ENCODE results near the gene PXYLP1. TPM values are rescaled to one million over a fixed set of nuclear protein-coding genes. Genes with fewer than 3 reads are reported as not detected.

PXYLP1 gene
- total RNA-seq, 1 experiment from 2014 or later = 11.3 TPM

GRCh38 chr3:141291559-141292355, 60.1 kb downstream of the PXYLP1 start:
- no peaks in the 10 kb centered on the region for H3K27me3 ChIP-seq (replicated peaks; ENCODE audit: insufficient read depth, low read depth, low read length, poor library complexity)
- ChIA-PET POLR2A (ENCODE audit: low non-redundant PET) (no interaction called here), CTCF (no interaction called here)
- no TSS peak for BruUV-seq (replicated peaks)
- no peaks in the 10 kb centered on the region for H3K4me1 ChIP-seq (ENCODE audit: insufficient read depth, low read length, poor library complexity, severe bottlenecking)
- H3K36me3 ChIP-seq (ENCODE audit: insufficient read depth, low read length, poor library complexity, severe bottlenecking) = no peaks in the 10 kb centered on the region
- H3K9me3 ChIP-seq (ENCODE audit: low read depth, low read length, poor library complexity, severe bottlenecking) = no peaks in the 10 kb centered on the region
- no peak for DNase-seq (ENCODE audit: low spot score)
- TF ChIP-seq EZH2 (IDR thresholded peaks at IDR 0.05; ENCODE audit: borderline replicate concordance, low read depth, low read length, poor library complexity, severe bottlenecking) (no peak), CTCF (conservative IDR thresholded peaks at IDR 0.05; ENCODE audit: low read depth, low read length) (no peak)
- no peak overlapping the region for H3K27ac ChIP-seq (ENCODE audit: low read depth, low read length, poor library complexity, severe bottlenecking)
- intact Hi-C loops (cut with micrococcal nuclease; ENCODE audit: unreplicated experiment) = no loop called here
- H3K4me3 ChIP-seq (ENCODE audit: low read depth, low read length, poor library complexity, severe bottlenecking) = no peak overlapping the region

GRCh38 chr3:141292356-141293058, 60.9 kb downstream of the PXYLP1 start:
- POLR2A ChIA-PET (ENCODE audit: low non-redundant PET) = no interaction called here
- H3K9me3 ChIP-seq (ENCODE audit: low read depth, low read length, poor library complexity, severe bottlenecking) = no peaks in the 10 kb centered on the region
- CTCF ChIA-PET = no interaction called here
- TF ChIP-seq EZH2 (IDR thresholded peaks at IDR 0.05; ENCODE audit: borderline replicate concordance, low read depth, low read length, poor library complexity, severe bottlenecking) = no peak
- no peak for TF ChIP-seq CTCF (conservative IDR thresholded peaks at IDR 0.05; ENCODE audit: low read depth, low read length)
- H3K27me3 ChIP-seq (replicated peaks; ENCODE audit: insufficient read depth, low read depth, low read length, poor library complexity) = no peaks in the 10 kb centered on the region
- H3K4me1 ChIP-seq (ENCODE audit: insufficient read depth, low read length, poor library complexity, severe bottlenecking) = no peaks in the 10 kb centered on the region
- intact Hi-C loops (cut with micrococcal nuclease; ENCODE audit: unreplicated experiment) = no loop called here
- BruUV-seq (replicated peaks) = no TSS peak
- H3K27ac ChIP-seq (ENCODE audit: low read depth, low read length, poor library complexity, severe bottlenecking) = no peak overlapping the region
- H3K4me3 ChIP-seq (ENCODE audit: low read depth, low read length, poor library complexity, severe bottlenecking) = no peak overlapping the region
- H3K36me3 ChIP-seq (ENCODE audit: insufficient read depth, low read length, poor library complexity, severe bottlenecking) = no peaks in the 10 kb centered on the region
- DNase-seq (ENCODE audit: low spot score) = no peak

GRCh38 chr3:141294301-141294700, 62.7 kb downstream of the PXYLP1 start:
- no peak overlapping the region for H3K4me3 ChIP-seq (ENCODE audit: low read depth, low read length, poor library complexity, severe bottlenecking)

More at GRCh38 chr3:141294301-141294700, 62.7 kb downstream of the PXYLP1 start:
- no peaks in the 10 kb centered on the region for H3K4me1 ChIP-seq (ENCODE audit: insufficient read depth, low read length, poor library complexity, severe bottlenecking)
- BruUV-seq (replicated peaks) = no TSS peak
- H3K9me3 ChIP-seq (ENCODE audit: low read depth, low read length, poor library complexity, severe bottlenecking) = no peaks in the 10 kb centered on the region
- no peak for DNase-seq (ENCODE audit: low spot score)
- ChIA-PET CTCF (no interaction called here), POLR2A (ENCODE audit: low non-redundant PET) (no interaction called here)
- H3K27me3 ChIP-seq (replicated peaks; ENCODE audit: insufficient read depth, low read depth, low read length, poor library complexity) = no peaks in the 10 kb centered on the region
- TF ChIP-seq EZH2 (IDR thresholded peaks at IDR 0.05; ENCODE audit: borderline replicate concordance, low read depth, low read length, poor library complexity, severe bottlenecking) = no peak
- no peak for TF ChIP-seq CTCF (conservative IDR thresholded peaks at IDR 0.05; ENCODE audit: low read depth, low read length)
- H3K36me3 ChIP-seq (ENCODE audit: insufficient read depth, low read length, poor library complexity, severe bottlenecking) = no peaks in the 10 kb centered on the region
- intact Hi-C loops (cut with micrococcal nuclease; ENCODE audit: unreplicated experiment) = no loop called here
- no peak overlapping the region for H3K27ac ChIP-seq (ENCODE audit: low read depth, low read length, poor library complexity, severe bottlenecking)

All from A673 (cell line).